Measurements from ENCODE around the gene KLF16.
"Not testable (repeated sequence)": the region's sequence is repeated elsewhere in the genome, so short reads cannot be mapped to it uniquely, and the experiment has no call there.

The KLF16 gene

DNA sequence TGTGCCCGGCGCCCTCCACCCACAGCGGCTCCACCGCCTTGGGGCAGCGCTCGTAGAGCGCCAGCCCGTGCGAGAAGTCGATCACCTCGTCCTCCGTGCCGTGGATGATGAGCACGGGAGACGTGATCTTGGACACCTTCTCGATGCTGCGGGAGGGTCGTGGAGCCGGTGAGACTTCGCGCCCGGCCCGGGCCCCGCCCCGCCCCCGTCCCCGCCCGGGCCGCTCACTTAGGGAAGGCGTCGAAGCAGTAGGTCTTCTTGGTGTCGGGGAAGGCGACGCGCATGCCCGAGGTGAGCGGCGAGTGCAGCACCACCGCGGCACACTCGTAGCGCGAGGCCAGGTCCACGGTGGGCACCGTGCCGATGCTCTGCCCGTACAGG is 13.9 kb upstream of the KLF16 start:
- H3K4me3 ChIP-seq (ENCODE audit: low read depth in 1 of 2, low read length in 2 of 2); H3K27me3 ChIP-seq (ENCODE audit: control insufficient read depth in 1 of 2, insufficient read depth in 2 of 2, low read length in 2 of 2); H3K27ac ChIP-seq (ENCODE audit: low read depth, low read length); H3K36me3 ChIP-seq (ENCODE audit: control insufficient read depth in 1 of 2, insufficient read depth in 2 of 2, low read length in 2 of 2); H3K9me3 ChIP-seq (ENCODE audit: control insufficient read depth in 1 of 2, low read length in 2 of 2); H3K9ac ChIP-seq (ENCODE audit: low read depth in 1 of 2, low read length in 2 of 2): not testable (repeated sequence)
- H3K4me1 ChIP-seq (ENCODE audit: control insufficient read depth in 1 of 2, insufficient read depth in 2 of 2, low read length in 2 of 2) = peaks cover 19 to 27% of the 10 kb centered on the region in 2 donors

DNA sequence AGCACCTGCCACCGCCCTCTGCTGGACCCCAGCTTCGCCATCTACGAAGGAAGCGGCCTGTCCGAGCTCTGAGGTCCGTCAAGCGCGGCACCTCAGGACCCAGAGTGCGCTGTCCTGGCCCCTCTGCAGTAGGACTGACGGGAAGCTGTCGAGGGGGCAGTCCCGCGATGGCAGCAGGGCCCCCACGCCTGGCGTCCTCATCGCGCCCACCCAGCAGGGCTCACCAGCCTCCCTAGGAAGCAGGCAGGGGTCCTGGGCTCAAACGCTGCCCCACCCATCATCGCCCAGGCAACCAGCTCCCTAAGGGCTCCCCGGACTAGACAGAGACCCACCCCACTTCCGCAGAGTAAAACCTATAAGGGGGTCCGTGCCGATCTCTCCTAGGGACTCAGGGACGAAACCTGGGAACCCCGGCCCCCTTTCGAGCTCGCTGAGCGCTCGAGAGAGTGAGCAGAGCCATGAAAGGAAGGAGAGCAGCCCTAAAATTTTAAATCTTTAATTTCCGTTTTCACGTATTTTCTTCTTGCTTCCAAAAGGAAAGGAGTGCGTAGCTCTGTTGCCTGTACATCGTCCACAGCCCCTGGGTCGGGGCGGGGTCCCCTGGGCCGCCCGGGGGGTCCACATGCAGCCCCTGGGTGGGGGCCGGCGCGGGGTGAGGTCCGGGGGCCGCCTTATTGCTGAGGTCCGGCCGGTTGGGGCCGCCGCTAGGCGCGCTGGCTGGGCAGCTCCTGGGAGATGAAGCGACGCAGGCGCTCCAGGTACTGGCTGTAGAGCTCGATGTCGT is 13.3 kb upstream of the KLF16 start:
- H3K4me3 ChIP-seq (ENCODE audit: low read depth in 1 of 2, low read length in 2 of 2) = peak overlapping the region; percentile 86 to 97
- peak overlapping the region; percentile 80 for H3K27ac ChIP-seq (ENCODE audit: low read depth, low read length)
- H3K36me3 ChIP-seq (ENCODE audit: control insufficient read depth in 1 of 2, insufficient read depth in 2 of 2, low read length in 2 of 2); H3K27me3 ChIP-seq (ENCODE audit: control insufficient read depth in 1 of 2, insufficient read depth in 2 of 2, low read length in 2 of 2); H3K9me3 ChIP-seq (ENCODE audit: control insufficient read depth in 1 of 2, low read length in 2 of 2): not testable (repeated sequence)
- H3K9ac ChIP-seq (ENCODE audit: low read depth in 1 of 2, low read length in 2 of 2) = peak overlapping the region; percentile 78 to 89
- H3K4me1 ChIP-seq (ENCODE audit: control insufficient read depth in 1 of 2, insufficient read depth in 2 of 2, low read length in 2 of 2) = peaks cover 19 to 23% of the 10 kb centered on the region in 2 donors

- peak overlapping the region; percentile 80 for H3K27ac ChIP-seq (ENCODE audit: low read depth, low read length)
Observed at GRCh38 chr19:1875646-1876495, 12.5 kb upstream of the KLF16 start.

DNA sequence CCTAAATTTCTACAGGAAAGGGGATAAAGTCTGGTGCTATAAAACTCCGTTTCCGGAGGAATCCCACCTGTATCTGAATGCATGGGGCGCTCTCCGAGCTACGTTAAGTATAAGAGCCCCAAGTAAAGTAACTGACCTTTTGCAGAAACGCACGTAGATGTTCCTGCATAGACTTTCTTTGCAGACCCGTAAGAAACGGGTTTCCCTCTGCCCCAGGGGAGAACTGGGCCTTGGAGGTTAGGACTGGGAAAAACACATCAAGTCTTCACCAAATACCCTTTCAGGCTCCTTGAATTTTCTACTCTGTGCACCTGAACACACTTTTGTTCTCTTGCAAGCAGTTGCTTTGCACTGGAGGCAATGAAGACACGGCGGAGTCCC is 11.9 kb upstream of the KLF16 start:
- not testable (repeated sequence) for H3K36me3 ChIP-seq (ENCODE audit: control insufficient read depth in 1 of 2, insufficient read depth in 2 of 2, low read length in 2 of 2); H3K9me3 ChIP-seq (ENCODE audit: control insufficient read depth in 1 of 2, low read length in 2 of 2); H3K27me3 ChIP-seq (ENCODE audit: control insufficient read depth in 1 of 2, insufficient read depth in 2 of 2, low read length in 2 of 2)
- peak overlapping the region; percentile 80 for H3K27ac ChIP-seq (ENCODE audit: low read depth, low read length)
- peak overlapping the region; percentile 86 to 97 for H3K4me3 ChIP-seq (ENCODE audit: low read depth in 1 of 2, low read length in 2 of 2)
- H3K4me1 ChIP-seq (ENCODE audit: control insufficient read depth in 1 of 2, insufficient read depth in 2 of 2, low read length in 2 of 2) = peaks cover 19 to 23% of the 10 kb centered on the region in 2 donors
- peak overlapping the region; percentile 71 to 78 for H3K9ac ChIP-seq (ENCODE audit: low read depth in 1 of 2, low read length in 2 of 2)

More at GRCh38 chr19:1875646-1876495, 12.5 kb upstream of the KLF16 start:
- Histone ChIP-seq H3K4me3 (ENCODE audit: low read depth in 1 of 2, low read length in 2 of 2) (peak overlapping the region; percentile 86 to 97), H3K4me1 (ENCODE audit: control insufficient read depth in 1 of 2, insufficient read depth in 2 of 2, low read length in 2 of 2) (peaks cover 19 to 23% of the 10 kb centered on the region in 2 donors), H3K9me3 (ENCODE audit: control insufficient read depth in 1 of 2, low read length in 2 of 2) (no peaks in the 10 kb centered on the region), H3K36me3 (ENCODE audit: control insufficient read depth in 1 of 2, insufficient read depth in 2 of 2, low read length in 2 of 2) (peaks cover 0 to 6% of the 10 kb centered on the region in 2 donors), H3K27me3 (ENCODE audit: control insufficient read depth in 1 of 2, insufficient read depth in 2 of 2, low read length in 2 of 2) (no peaks in the 10 kb centered on the region), H3K9ac (ENCODE audit: low read depth in 1 of 2, low read length in 2 of 2) (peak overlapping the region; percentile 78 to 89)

GRCh38 chr19:1874554-1875185 is 11.3 kb upstream of the KLF16 start:
- Histone ChIP-seq H3K9me3 (ENCODE audit: control insufficient read depth in 1 of 2, low read length in 2 of 2) (no peaks in the 10 kb centered on the region), H3K4me1 (ENCODE audit: control insufficient read depth in 1 of 2, insufficient read depth in 2 of 2, low read length in 2 of 2) (peaks cover 19 to 23% of the 10 kb centered on the region in 2 donors), H3K27ac (ENCODE audit: low read depth, low read length) (no peak overlapping the region), H3K4me3 (ENCODE audit: low read depth in 1 of 2, low read length in 2 of 2) (peak overlapping the region; percentile 86 to 97), H3K9ac (ENCODE audit: low read depth in 1 of 2, low read length in 2 of 2) (peak overlapping the region; percentile 35 to 71), H3K27me3 (ENCODE audit: control insufficient read depth in 1 of 2, insufficient read depth in 2 of 2, low read length in 2 of 2) (no peaks in the 10 kb centered on the region), H3K36me3 (ENCODE audit: control insufficient read depth in 1 of 2, insufficient read depth in 2 of 2, low read length in 2 of 2) (no peaks in the 10 kb centered on the region)

DNA sequence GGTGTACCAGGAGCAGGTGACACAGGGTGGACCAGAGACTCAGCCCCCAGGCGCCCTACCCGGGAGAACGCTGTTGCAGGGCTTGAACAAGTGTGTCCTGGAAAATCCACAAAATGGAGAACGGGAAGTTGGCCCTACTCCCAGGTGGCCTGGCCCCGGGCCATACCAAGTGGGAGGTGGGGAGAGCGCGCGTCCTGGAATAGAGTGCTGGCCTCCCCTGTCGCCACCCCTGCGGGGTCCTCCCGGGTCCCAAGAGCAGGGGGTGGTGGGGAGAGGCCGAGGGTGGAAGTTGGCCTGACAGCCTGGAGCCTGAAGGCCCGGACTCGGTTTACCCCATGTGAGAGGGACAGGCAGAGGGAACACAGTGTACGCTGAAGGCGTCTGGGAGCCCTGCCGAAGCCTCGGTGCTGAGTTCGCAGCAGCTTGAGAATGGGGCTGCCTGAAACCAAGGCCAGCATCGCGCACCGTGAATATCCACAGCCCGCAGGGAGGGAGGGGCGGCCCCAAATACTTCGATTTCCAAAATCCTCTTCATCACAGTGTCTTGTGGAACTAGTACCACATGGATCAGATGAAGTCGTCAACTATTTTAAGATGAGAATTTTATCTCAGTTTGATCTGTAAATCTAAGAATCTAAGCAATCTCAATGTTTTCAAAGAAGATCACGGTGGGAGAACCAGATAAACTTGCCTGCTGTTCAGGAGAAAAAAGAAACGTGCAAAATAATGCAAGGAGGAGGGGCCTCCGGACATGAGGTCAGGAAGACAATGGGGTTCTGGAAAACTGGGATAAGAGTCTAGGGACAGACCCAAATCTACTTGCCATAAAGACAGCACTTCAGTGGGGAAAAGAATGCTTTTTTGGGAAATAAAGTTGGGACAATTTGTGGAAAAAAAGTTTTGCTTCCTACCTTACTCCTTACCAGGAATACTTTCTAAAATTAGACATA is 10.4 kb upstream of the KLF16 start:
- H3K36me3 ChIP-seq (ENCODE audit: control insufficient read depth in 1 of 2, insufficient read depth in 2 of 2, low read length in 2 of 2) = no peaks in the 10 kb centered on the region
- peaks cover 19 to 23% of the 10 kb centered on the region in 2 donors for H3K4me1 ChIP-seq (ENCODE audit: control insufficient read depth in 1 of 2, insufficient read depth in 2 of 2, low read length in 2 of 2)
- H3K27ac ChIP-seq (ENCODE audit: low read depth, low read length) = peak overlapping the region; percentile 42
- no peaks in the 10 kb centered on the region for H3K9me3 ChIP-seq (ENCODE audit: control insufficient read depth in 1 of 2, low read length in 2 of 2)
- H3K27me3 ChIP-seq (ENCODE audit: control insufficient read depth in 1 of 2, insufficient read depth in 2 of 2, low read length in 2 of 2) = no peaks in the 10 kb centered on the region
- peak overlapping the region; percentile 27 to 35 for H3K9ac ChIP-seq (ENCODE audit: low read depth in 1 of 2, low read length in 2 of 2)
- H3K4me3 ChIP-seq (ENCODE audit: low read depth in 1 of 2, low read length in 2 of 2) = peak overlapping the region in 1 of 2 donors; percentile 97

- no peaks in the 10 kb centered on the region for H3K27me3 ChIP-seq (ENCODE audit: control insufficient read depth in 1 of 2, insufficient read depth in 2 of 2, low read length in 2 of 2)
- H3K9ac ChIP-seq (ENCODE audit: low read depth in 1 of 2, low read length in 2 of 2) = no peak overlapping the region
- peak overlapping the region; percentile 42 for H3K27ac ChIP-seq (ENCODE audit: low read depth, low read length)
- no peaks in the 10 kb centered on the region for H3K9me3 ChIP-seq (ENCODE audit: control insufficient read depth in 1 of 2, low read length in 2 of 2)
- peaks cover 19 to 23% of the 10 kb centered on the region in 2 donors for H3K4me1 ChIP-seq (ENCODE audit: control insufficient read depth in 1 of 2, insufficient read depth in 2 of 2, low read length in 2 of 2)
- no peak overlapping the region for H3K4me3 ChIP-seq (ENCODE audit: low read depth in 1 of 2, low read length in 2 of 2)
- H3K36me3 ChIP-seq (ENCODE audit: control insufficient read depth in 1 of 2, insufficient read depth in 2 of 2, low read length in 2 of 2) = no peaks in the 10 kb centered on the region
Observed at GRCh38 chr19:1872807-1873523, 9.6 kb upstream of the KLF16 start.

- Histone ChIP-seq H3K4me1 (ENCODE audit: control insufficient read depth in 1 of 2, insufficient read depth in 2 of 2, low read length in 2 of 2) (peaks cover 19 to 22% of the 10 kb centered on the region in 2 donors), H3K9ac (ENCODE audit: low read depth in 1 of 2, low read length in 2 of 2) (no peak overlapping the region), H3K36me3 (ENCODE audit: control insufficient read depth in 1 of 2, insufficient read depth in 2 of 2, low read length in 2 of 2) (no peaks in the 10 kb centered on the region), H3K4me3 (ENCODE audit: low read depth in 1 of 2, low read length in 2 of 2) (no peak overlapping the region), H3K27ac (ENCODE audit: low read depth, low read length) (no peak overlapping the region), H3K27me3 (ENCODE audit: control insufficient read depth in 1 of 2, insufficient read depth in 2 of 2, low read length in 2 of 2) (no peaks in the 10 kb centered on the region), H3K9me3 (ENCODE audit: control insufficient read depth in 1 of 2, low read length in 2 of 2) (no peaks in the 10 kb centered on the region)
Observed at GRCh38 chr19:1871630-1872029, 8.3 kb upstream of the KLF16 start.

DNA sequence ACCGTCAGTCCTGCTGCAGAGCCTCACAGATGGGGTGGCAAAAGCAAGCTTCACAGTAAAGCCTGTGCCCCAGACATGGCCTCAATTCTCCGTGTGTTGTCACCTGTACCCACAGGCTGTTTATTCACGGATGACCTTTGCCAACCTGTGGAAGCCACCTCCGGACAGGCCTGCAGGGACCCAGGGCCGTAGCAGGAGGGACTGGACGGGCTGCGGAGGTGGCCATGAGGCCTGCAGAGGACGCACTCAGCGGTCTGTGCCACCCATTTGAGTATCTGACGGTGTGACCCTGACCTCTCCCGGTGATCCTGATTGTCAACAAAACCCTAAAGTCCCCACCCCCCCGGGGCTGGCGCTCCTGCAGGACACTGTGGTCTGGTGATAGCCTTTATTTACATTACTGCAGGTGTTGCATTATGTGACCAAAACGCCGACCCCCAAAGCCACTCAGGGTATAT is 7.8 kb upstream of the KLF16 start:
- no peaks in the 10 kb centered on the region for H3K27me3 ChIP-seq (ENCODE audit: control insufficient read depth in 1 of 2, insufficient read depth in 2 of 2, low read length in 2 of 2)
- no peak overlapping the region for H3K9ac ChIP-seq (ENCODE audit: low read depth in 1 of 2, low read length in 2 of 2)
- no peak overlapping the region for H3K4me3 ChIP-seq (ENCODE audit: low read depth in 1 of 2, low read length in 2 of 2)
- no peak overlapping the region for H3K27ac ChIP-seq (ENCODE audit: low read depth, low read length)
- peaks cover 14 to 17% of the 10 kb centered on the region in 2 donors for H3K4me1 ChIP-seq (ENCODE audit: control insufficient read depth in 1 of 2, insufficient read depth in 2 of 2, low read length in 2 of 2)
- no peaks in the 10 kb centered on the region for H3K9me3 ChIP-seq (ENCODE audit: control insufficient read depth in 1 of 2, low read length in 2 of 2)
- H3K36me3 ChIP-seq (ENCODE audit: control insufficient read depth in 1 of 2, insufficient read depth in 2 of 2, low read length in 2 of 2) = no peaks in the 10 kb centered on the region

Measured in duodenal mucosa (tissue), 2 donors.